Tracheal epithelial cell (primary cell): ENCODE results near the gene LVRN. TPM values are rescaled to one million over a fixed set of nuclear protein-coding genes. Genes with fewer than 3 reads are reported as not detected.

Source experiments
- total RNA-seq: library from RNA; depleted of rRNA; stranded (reverse); fragments of >200 nt; gene quantifications from 2 replicates; pipeline ENCODE4 v1.2.1, GENCODE V29; 2014

Gene LVRN
- total RNA-seq = 0.24 TPM in 1 of 2 replicates, not detected in the other

GRCh38 chr5:115962239-115962564 is at the start of gene LVRN:
LVRN (plus strand) TSS chr5:115962475; CDS start chr5:115962618, 143 bp downstream.

GRCh38 chr5:116032094-116032517 is 69.8 kb downstream of the LVRN start, which contains the start of gene ARL14EPL:
ARL14EPL (plus strand) TSS chr5:116032472; CDS start chr5:116051466, 18,994 bp downstream.

Other genes starting within 250 kb of the LVRN start
- gene CDO1, start 145.8 kb upstream of the LVRN start, total RNA-seq = 0.24 TPM in 1 of 2 replicates, not detected in the other
- 43.6 and 55.0 TPM in 2 replicates for gene ATG12, start 120.9 kb upstream of the LVRN start, total RNA-seq
- 83.9 and 103 TPM in 2 replicates for gene AP3S1, start 120.5 kb upstream of the LVRN start, total RNA-seq
- not detected in 2 replicates for gene ARL14EPL, start 70.0 kb downstream of the LVRN start, total RNA-seq
- 41.2 and 43.1 TPM in 2 replicates for gene COMMD10, start 122.5 kb downstream of the LVRN start, total RNA-seq